ENCODE measurements around the gene MYL7.

DNA sequence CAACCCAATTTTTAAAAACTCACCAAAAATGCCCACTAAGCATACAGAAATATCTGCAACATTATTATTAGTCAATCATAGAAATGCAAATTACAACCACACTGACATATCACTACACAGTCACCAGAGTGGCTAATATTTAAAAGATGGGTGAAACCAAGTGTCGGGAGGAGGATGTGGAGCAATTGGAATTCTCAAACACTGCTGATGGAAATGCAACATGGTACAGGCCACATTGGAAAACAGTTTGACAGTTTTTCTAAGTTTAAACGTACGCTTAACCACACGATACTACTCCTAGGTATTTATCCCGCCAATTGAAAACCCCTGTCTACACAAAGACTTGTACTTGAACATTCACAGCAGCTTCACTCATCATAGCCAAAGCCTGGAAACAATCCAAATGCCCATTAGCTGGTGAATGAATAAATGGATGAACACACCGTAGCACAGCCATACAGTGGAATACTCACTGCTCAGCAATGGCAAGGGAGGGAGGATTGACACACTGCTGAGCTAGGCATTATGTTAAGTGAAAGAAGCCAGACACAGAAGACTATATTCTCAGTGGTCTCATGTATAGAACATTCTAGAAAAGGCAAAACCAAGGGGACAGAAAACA lies 31.8 kb upstream of the MYL7 start:
- TF ChIP-seq, protein P1, sequence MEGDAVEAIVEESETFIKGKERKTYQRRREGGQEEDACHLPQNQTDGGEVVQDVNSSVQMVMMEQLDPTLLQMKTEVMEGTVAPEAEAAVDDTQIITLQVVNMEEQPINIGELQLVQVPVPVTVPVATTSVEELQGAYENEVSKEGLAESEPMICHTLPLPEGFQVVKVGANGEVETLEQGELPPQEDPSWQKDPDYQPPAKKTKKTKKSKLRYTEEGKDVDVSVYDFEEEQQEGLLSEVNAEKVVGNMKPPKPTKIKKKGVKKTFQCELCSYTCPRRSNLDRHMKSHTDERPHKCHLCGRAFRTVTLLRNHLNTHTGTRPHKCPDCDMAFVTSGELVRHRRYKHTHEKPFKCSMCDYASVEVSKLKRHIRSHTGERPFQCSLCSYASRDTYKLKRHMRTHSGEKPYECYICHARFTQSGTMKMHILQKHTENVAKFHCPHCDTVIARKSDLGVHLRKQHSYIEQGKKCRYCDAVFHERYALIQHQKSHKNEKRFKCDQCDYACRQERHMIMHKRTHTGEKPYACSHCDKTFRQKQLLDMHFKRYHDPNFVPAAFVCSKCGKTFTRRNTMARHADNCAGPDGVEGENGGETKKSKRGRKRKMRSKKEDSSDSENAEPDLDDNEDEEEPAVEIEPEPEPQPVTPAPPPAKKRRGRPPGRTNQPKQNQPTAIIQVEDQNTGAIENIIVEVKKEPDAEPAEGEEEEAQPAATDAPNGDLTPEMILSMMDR (IDR thresholded peaks at IDR 0.05) = no peak
- TF ChIP-seq POLR2A (IDR thresholded peaks at IDR 0.05) = no peak
- TF ChIP-seq EP300 (IDR thresholded peaks at IDR 0.05) = no peak

Measured in tibial nerve (tissue), 4 donors.